CD8-positive, alpha-beta memory T cell (primary cell): Measurements from ENCODE around the gene EIF4H. TPM values are rescaled to one million over a fixed set of nuclear protein-coding genes. Genes with fewer than 3 reads are reported as not detected.

Experiments used
- CTCF ChIA-PET: fragments of 350-600 bp; sonication (Branson Sonifier 250); formaldehyde crosslinking; loops from one replicate; lab custom pipeline; 2021; ENCODE audit warnings: antibody characterized with exemption; lab: Charles Lee
- POLR2A ChIA-PET: fragments of 350-600 bp; sonication (Branson Sonifier 250); formaldehyde crosslinking; loops from one replicate; lab custom pipeline; 2021; ENCODE audit warnings: antibody characterized with exemption; lab: Charles Lee
- DNase-seq, 5 donors: peaks; one replicate each; pipeline versions ENCODE4 v3.0.0 to v3.0.0-alpha.2; 2020 to 2022; ENCODE audit warnings: mixed read lengths in 1 of 5
- H3K27ac ChIP-seq: one replicate; pipeline ENCODE4 v1.7.0; 2013; ENCODE audit warnings: low read depth, mild to moderate bottlenecking, low read length, moderate library complexity
- H3K27me3 ChIP-seq: 2 replicates; pipeline ENCODE4 v1.7.0; 2013; ENCODE audit warnings: low read length, mild to moderate bottlenecking; ENCODE audit not compliant: insufficient read depth, poor library complexity, severe bottlenecking
- H3K36me3 ChIP-seq: 2 replicates; pipeline ENCODE4 v1.7.0; 2013; ENCODE audit warnings: mild to moderate bottlenecking, low read length, moderate library complexity; ENCODE audit not compliant: insufficient read depth
- H3K4me1 ChIP-seq: 2 replicates; pipeline ENCODE4 v1.7.0; 2013; ENCODE audit warnings: mild to moderate bottlenecking, low read length, moderate library complexity; ENCODE audit not compliant: insufficient read depth
- H3K4me3 ChIP-seq: 2 replicates; pipeline ENCODE4 v1.7.0; 2013; ENCODE audit warnings: mild to moderate bottlenecking, low read length
- H3K9me3 ChIP-seq: 2 replicates; pipeline ENCODE4 v1.7.0; 2013; ENCODE audit warnings: mild to moderate bottlenecking, low read length
- H3K27ac Mint-ChIP-seq, 8 donors: one replicate each; pipeline ENCODE4 v1.8.0; 2020 to 2021; ENCODE audit warnings: mixed read lengths in 8 of 8, mild to moderate bottlenecking in 6 of 8, inconsistent platforms in 3 of 8, moderate library complexity in 3 of 8
- H3K27me3 Mint-ChIP-seq, 2 donors: one replicate each; pipeline ENCODE4 v1.8.0; 2020 to 2021; ENCODE audit warnings: mixed read lengths in 2 of 2, mild to moderate bottlenecking in 1 of 2, moderate library complexity in 1 of 2
- H3K36me3 Mint-ChIP-seq, 3 donors: one replicate each; pipeline ENCODE4 v1.8.0; 2020 to 2021; ENCODE audit warnings: mixed read lengths in 3 of 3, inconsistent platforms in 1 of 3, mild to moderate bottlenecking in 1 of 3
- H3K4me1 Mint-ChIP-seq, 3 donors: one replicate each; pipeline ENCODE4 v1.8.0; 2020 to 2021; ENCODE audit warnings: mixed read lengths in 3 of 3, inconsistent platforms in 1 of 3, mild to moderate bottlenecking in 1 of 3
- H3K4me3 Mint-ChIP-seq, 7 donors: one replicate each; pipeline ENCODE4 v1.8.0; 2020 to 2021; ENCODE audit warnings: mixed read lengths in 7 of 7, mild to moderate bottlenecking in 6 of 7, moderate library complexity in 4 of 7, inconsistent platforms in 2 of 7
- H3K9me3 Mint-ChIP-seq, 5 donors: one replicate each; pipeline ENCODE4 v1.8.0; 2020 to 2022; ENCODE audit warnings: mixed read lengths in 5 of 5, mild to moderate bottlenecking in 3 of 5, moderate library complexity in 2 of 5, inconsistent platforms in 1 of 5
- polyA plus RNA-seq: library from polyadenylated mRNA; unstranded; fragments of 300-500 nt; fragmentation: Illumina TruSeq; gene quantifications from one replicate; pipeline ENCODE4 v1.2.3, GENCODE V29; 2021
- total RNA-seq, 2 experiments: library from RNA; stranded (reverse); gene quantifications; one replicate each; pipeline ENCODE4 v1.2.3, GENCODE V29; 2021

Gene EIF4H
- total and polyA plus RNA-seq, 3 experiments from 2014 or later: 207 to 349 (median 346) TPM

GRCh38 chr7:74214816-74215630 lies 40.9 kb downstream of the EIF4H start:
- Histone ChIP-seq H3K4me3 (no peak overlapping the region), H3K4me1 (peaks cover 15% of the 10 kb centered on the region), H3K27me3 (no peaks in the 10 kb centered on the region), H3K27ac (no peak overlapping the region), H3K9me3 (no peaks in the 10 kb centered on the region), H3K36me3 (no peaks in the 10 kb centered on the region)
- Mint-ChIP-seq H3K9me3 (no peaks in the 10 kb centered on the region), H3K4me1 (peaks cover 12 to 17% (median 12%) of the 10 kb centered on the region in 3 donors), H3K27ac (no peak overlapping the region), H3K36me3 (no peaks in the 10 kb centered on the region), H3K4me3 (peak overlapping the region in 1 of 7 donors; percentile 23), H3K27me3 (peaks cover 0 to 3% of the 10 kb centered on the region in 2 donors)
- ChIA-PET POLR2A (interaction anchor here (0.6 kb wide), 1 partner anchor 22 kb away, joined by 4 read pairs; no protein-coding TSS in a partner anchor), CTCF (no interaction called here)
- no peak for DNase-seq

- ChIA-PET CTCF (interaction anchor here (4.3 kb wide), 1 partner anchor 9 kb away, joined by 23 read pairs; no protein-coding TSS in a partner anchor), POLR2A (interaction anchor here (0.6 kb wide), 1 partner anchor 21 kb away, joined by 4 read pairs; no protein-coding TSS in a partner anchor)
- H3K4me3 ChIP-seq: no peak overlapping the region
- H3K36me3 ChIP-seq: no peaks in the 10 kb centered on the region
- H3K27me3 Mint-ChIP-seq: peaks cover 0 to 3% of the 10 kb centered on the region in 2 donors
- peaks cover 15% of the 10 kb centered on the region for H3K4me1 ChIP-seq
- H3K4me3 Mint-ChIP-seq: no peak overlapping the region
- no peak for DNase-seq
- no peak overlapping the region for H3K27ac Mint-ChIP-seq
- H3K4me1 Mint-ChIP-seq: peaks cover 12 to 14% (median 12%) of the 10 kb centered on the region in 3 donors
- H3K27ac ChIP-seq: no peak overlapping the region
- no peaks in the 10 kb centered on the region for H3K9me3 Mint-ChIP-seq
- H3K27me3 ChIP-seq: no peaks in the 10 kb centered on the region
- no peaks in the 10 kb centered on the region for H3K9me3 ChIP-seq
- H3K36me3 Mint-ChIP-seq: no peaks in the 10 kb centered on the region
Observed at GRCh38 chr7:74215921-74216320, 41.8 kb downstream of the EIF4H start.

GRCh38 chr7:74216361-74216761 lies 42.2 kb downstream of the EIF4H start:
- H3K36me3 Mint-ChIP-seq: no peaks in the 10 kb centered on the region
- no peaks in the 10 kb centered on the region for H3K36me3 ChIP-seq
- no peak for DNase-seq
- H3K4me1 ChIP-seq: peaks cover 15% of the 10 kb centered on the region
- no peaks in the 10 kb centered on the region for H3K9me3 Mint-ChIP-seq
- no peak overlapping the region for H3K27ac ChIP-seq
- peak overlapping the region in 2 of 8 donors; percentile 43 to 74 for H3K27ac Mint-ChIP-seq
- H3K9me3 ChIP-seq: no peaks in the 10 kb centered on the region
- POLR2A ChIA-PET: no interaction called here
- H3K27me3 ChIP-seq: no peaks in the 10 kb centered on the region
- CTCF ChIA-PET: interaction anchor here (4.3 kb wide), 1 partner anchor 9 kb away, joined by 23 read pairs; no protein-coding TSS in a partner anchor
- H3K4me3 Mint-ChIP-seq: peak overlapping the region in 1 of 7 donors; percentile 9
- peaks cover 0 to 3% of the 10 kb centered on the region in 2 donors for H3K27me3 Mint-ChIP-seq
- peaks cover 12 to 14% (median 12%) of the 10 kb centered on the region in 3 donors for H3K4me1 Mint-ChIP-seq
- no peak overlapping the region for H3K4me3 ChIP-seq

GRCh38 chr7:74217455-74218342 lies 43.5 kb downstream of the EIF4H start:
- H3K27ac ChIP-seq: no peak overlapping the region
- H3K27me3 ChIP-seq: no peaks in the 10 kb centered on the region
- no peaks in the 10 kb centered on the region for H3K36me3 ChIP-seq
- Mint-ChIP-seq H3K4me3 (peak overlapping the region in 5 of 7 donors; percentile 33 to 61 (median 50)), H3K27ac (peak overlapping the region in 2 of 8 donors; percentile 43 to 68), H3K4me1 (peaks cover 12 to 14% (median 12%) of the 10 kb centered on the region in 3 donors), H3K36me3 (no peaks in the 10 kb centered on the region), H3K9me3 (no peaks in the 10 kb centered on the region), H3K27me3 (peaks cover 0 to 3% of the 10 kb centered on the region in 2 donors)
- no peak overlapping the region for H3K4me3 ChIP-seq
- H3K9me3 ChIP-seq: no peaks in the 10 kb centered on the region
- H3K4me1 ChIP-seq: peaks cover 15% of the 10 kb centered on the region
- DNase-seq: no peak
- CTCF ChIA-PET: interaction anchor here (4.3 kb wide), 1 partner anchor 10 kb away, joined by 23 read pairs; no protein-coding TSS in a partner anchor
- POLR2A ChIA-PET: no interaction called here

GRCh38 chr7:74218343-74218698 lies 44.2 kb downstream of the EIF4H start:
- ChIA-PET POLR2A (interaction anchor here (0.5 kb wide), 1 partner anchor 124 kb away, joined by 3 read pairs; no protein-coding TSS in a partner anchor), CTCF (interaction anchor here (0.8 to 4.3 kb wide), 2 partner anchors 11 to 182 kb away, joined by 3 to 23 read pairs; no protein-coding TSS in a partner anchor)
- Histone ChIP-seq H3K27me3 (no peaks in the 10 kb centered on the region), H3K4me3 (no peak overlapping the region), H3K9me3 (no peaks in the 10 kb centered on the region), H3K27ac (no peak overlapping the region), H3K36me3 (no peaks in the 10 kb centered on the region), H3K4me1 (peaks cover 15% of the 10 kb centered on the region)
- Mint-ChIP-seq H3K4me1 (peaks cover 12 to 14% (median 12%) of the 10 kb centered on the region in 3 donors), H3K4me3 (peak overlapping the region in 1 of 7 donors; percentile 53), H3K27me3 (peaks cover 0 to 3% of the 10 kb centered on the region in 2 donors), H3K9me3 (no peaks in the 10 kb centered on the region), H3K27ac (no peak overlapping the region), H3K36me3 (no peaks in the 10 kb centered on the region)
- DNase-seq: no peak

DNA sequence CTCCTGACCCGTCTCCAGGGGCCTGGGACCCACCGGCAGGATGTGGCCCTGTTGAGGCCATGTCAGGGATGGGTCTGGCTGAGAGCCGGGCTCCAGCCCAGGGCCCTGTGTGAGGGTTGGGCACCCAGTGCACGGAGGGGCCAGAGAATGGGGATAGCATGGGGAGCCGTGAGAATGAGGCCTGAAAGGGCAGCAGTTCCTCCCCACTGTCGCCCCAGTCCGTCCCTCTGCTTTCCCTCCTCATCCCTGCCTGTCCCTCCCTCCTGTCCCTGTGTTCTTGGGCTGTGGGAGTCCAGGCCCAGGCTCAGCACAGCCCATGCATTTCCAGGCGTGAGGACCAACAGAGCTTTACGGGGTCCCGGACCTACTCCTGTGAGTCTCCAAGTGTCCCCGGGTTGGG lies 45.3 kb downstream of the EIF4H start:
- Mint-ChIP-seq H3K9me3 (no peaks in the 10 kb centered on the region), H3K27me3 (peaks cover 0 to 3% of the 10 kb centered on the region in 2 donors), H3K36me3 (peaks cover 0 to under 1% (median 0%) of the 10 kb centered on the region in 3 donors), H3K4me1 (peaks cover 12 to 14% (median 12%) of the 10 kb centered on the region in 3 donors), H3K4me3 (no peak overlapping the region), H3K27ac (no peak overlapping the region)
- POLR2A ChIA-PET: no interaction called here
- no peak for DNase-seq
- H3K9me3 ChIP-seq: no peaks in the 10 kb centered on the region
- H3K4me3 ChIP-seq: no peak overlapping the region
- CTCF ChIA-PET: interaction anchor here (4.3 kb wide), 1 partner anchor 12 kb away, joined by 23 read pairs; no protein-coding TSS in a partner anchor
- H3K27ac ChIP-seq: no peak overlapping the region
- H3K27me3 ChIP-seq: no peaks in the 10 kb centered on the region
- H3K4me1 ChIP-seq: peaks cover 15% of the 10 kb centered on the region
- H3K36me3 ChIP-seq: no peaks in the 10 kb centered on the region

DNA sequence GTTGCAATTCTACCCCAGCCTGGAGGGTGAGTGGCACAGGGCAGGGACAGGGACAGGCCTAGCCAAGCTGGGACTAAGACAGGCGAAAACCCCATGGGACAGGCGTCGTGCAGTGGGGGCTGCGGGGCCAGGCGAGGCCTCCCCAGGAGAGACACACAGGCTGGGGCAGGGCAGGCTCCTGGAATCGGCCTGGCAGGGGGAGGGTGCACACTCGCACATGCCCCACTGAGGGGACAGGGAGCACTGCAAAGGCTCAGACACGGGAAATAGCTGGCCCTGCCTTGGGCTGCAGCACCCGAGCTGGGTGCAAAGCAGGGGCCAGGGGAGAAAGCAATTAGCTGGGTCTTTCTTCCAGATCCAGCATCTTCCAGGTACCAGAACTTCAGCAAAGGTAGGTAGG lies 46.1 kb downstream of the EIF4H start:
- Histone ChIP-seq H3K4me1 (peaks cover 15% of the 10 kb centered on the region), H3K36me3 (no peaks in the 10 kb centered on the region), H3K27me3 (no peaks in the 10 kb centered on the region), H3K4me3 (no peak overlapping the region), H3K9me3 (no peaks in the 10 kb centered on the region), H3K27ac (no peak overlapping the region)
- ChIA-PET POLR2A (no interaction called here), CTCF (interaction anchor here (4.3 kb wide), 1 partner anchor 13 kb away, joined by 23 read pairs; no protein-coding TSS in a partner anchor)
- Mint-ChIP-seq H3K4me1 (peaks cover 12 to 14% (median 12%) of the 10 kb centered on the region in 3 donors), H3K4me3 (no peak overlapping the region), H3K36me3 (peaks cover 0 to 1% (median 0%) of the 10 kb centered on the region in 3 donors), H3K27ac (no peak overlapping the region), H3K27me3 (peaks cover 0 to 3% of the 10 kb centered on the region in 2 donors), H3K9me3 (no peaks in the 10 kb centered on the region)
- no peak for DNase-seq
